Hair follicular keratinocyte (primary cell): ENCODE data around the gene UMPS. TPM values are rescaled to one million over a fixed set of nuclear protein-coding genes. Genes with fewer than 3 reads are reported as not detected.

Experiments used
- total RNA-seq: library from RNA; depleted of rRNA; stranded (reverse); fragments of >200 nt; gene quantifications from 2 replicates; pipeline ENCODE4 v1.2.3, GENCODE V29; 2015

Gene UMPS
- total RNA-seq, result 24.8 and 35.4 TPM in 2 replicates

GRCh38 chr3:124730129-124730940, at the start of gene UMPS:
Gene UMPS (plus strand): TSS chr3:124730452. CDS start chr3:124730472, 20 bp downstream.

Other genes starting within 250 kb of the UMPS start
- gene ITGB5, start 156.9 kb downstream of the UMPS start, total RNA-seq, result 92.5 and 103 TPM in 2 replicates
- gene MUC13, start 204.3 kb downstream of the UMPS start, total RNA-seq, result not detected in 2 replicates